ENCODE data around the gene PHYHD1. TPM values are rescaled to one million over a fixed set of nuclear protein-coding genes. Genes with fewer than 3 reads are reported as not detected.

Gene PHYHD1
- total RNA-seq, 2 donors from 2014 or later, result 36.4 to 50.9 TPM

DNA sequence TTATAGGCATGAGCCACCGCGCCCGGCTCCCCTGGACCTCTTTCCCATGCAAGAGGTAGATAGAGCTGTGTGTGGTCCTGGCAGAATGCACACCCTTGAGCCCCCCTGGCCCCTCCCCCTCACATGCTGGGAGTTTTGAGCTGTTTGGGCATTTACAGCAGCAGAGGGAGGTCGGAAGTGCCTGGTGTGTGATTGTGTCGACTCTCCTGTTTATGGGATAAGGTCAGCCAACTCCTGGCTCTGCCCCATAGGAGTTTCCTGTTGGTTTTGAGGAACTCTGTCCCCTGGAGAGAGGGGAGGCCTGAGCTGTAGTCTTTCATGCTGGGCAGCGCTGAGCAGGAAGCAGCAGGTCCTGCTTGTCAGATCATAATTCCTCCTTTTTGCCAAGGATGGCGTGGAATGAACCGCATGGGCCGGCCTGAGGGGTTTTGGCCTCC lies 32.9 kb upstream of the PHYHD1 start:
- peak; percentile 49 for DNase-seq (ENCODE audit: low spot score)
- no peaks in the 10 kb centered on the region for H3K27me3 ChIP-seq (replicated peaks; ENCODE audit: insufficient read depth)
- intact Hi-C loops (cut with DNase I), result no loop called here
- H3K27ac ChIP-seq, result peak overlapping the region; percentile 54 to 67
- no peak for TF ChIP-seq POLR2A (IDR thresholded peaks at IDR 0.05)
- peak; percentile 55 for TF ChIP-seq POLR2AphosphoS5 (IDR thresholded peaks at IDR 0.05)
- WGBS, result 21% methylated on average over 9 of the region's 9 CpGs
- H3K4me3 ChIP-seq, result no peak overlapping the region
- no peaks in the 10 kb centered on the region for H3K36me3 ChIP-seq
- peaks cover 37% of the 10 kb centered on the region for H3K4me1 ChIP-seq (replicated peaks)
- H3K9me3 ChIP-seq, result no peaks in the 10 kb centered on the region

DNA sequence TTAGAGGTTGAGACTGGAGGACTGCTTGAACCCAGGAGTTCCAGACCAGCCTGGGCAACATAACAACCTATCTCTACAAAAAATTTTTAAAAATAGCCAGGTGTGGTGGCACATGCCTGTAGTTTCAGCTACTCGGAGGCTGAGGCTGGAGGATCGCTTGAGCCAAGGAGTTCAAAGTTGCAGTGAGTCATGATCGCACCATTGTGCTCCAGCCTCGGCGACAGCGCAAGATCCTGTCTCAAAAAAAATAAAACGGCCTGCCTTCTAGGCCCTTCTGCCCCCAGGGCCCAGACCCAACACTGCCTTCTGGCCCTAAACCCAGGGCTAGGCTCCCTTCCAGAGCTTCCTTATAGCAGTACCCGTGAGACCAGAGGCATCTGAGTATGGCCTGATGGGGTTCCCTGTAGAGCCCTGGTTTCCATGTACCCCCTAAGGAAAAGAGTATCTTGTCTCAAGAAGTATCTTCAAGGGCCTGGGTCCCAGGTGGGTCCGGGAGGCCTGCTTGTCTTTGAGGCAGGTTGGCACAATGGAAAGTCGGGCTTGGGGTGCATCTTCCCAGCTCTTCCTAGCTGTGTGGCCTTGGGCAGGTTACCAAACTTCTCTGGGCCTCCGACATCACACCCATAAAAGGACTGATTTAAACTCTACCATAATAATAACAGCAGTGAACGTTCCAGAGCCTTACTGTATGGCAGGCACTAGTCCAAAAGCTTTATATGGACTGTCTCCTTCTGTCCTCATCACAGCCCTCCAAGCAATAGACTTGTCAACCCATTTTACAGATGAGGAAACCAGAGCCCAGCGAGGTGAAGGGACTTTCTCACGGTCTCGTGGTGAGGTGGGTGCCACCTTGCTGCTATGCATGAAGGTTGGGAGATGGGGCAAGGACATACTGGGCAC lies 29.2 kb upstream of the PHYHD1 start:
- no peak for TF ChIP-seq POLR2AphosphoS5 (IDR thresholded peaks at IDR 0.05)
- no peak for TF ChIP-seq POLR2A (IDR thresholded peaks at IDR 0.05)
- TF ChIP-seq, protein P1, sequence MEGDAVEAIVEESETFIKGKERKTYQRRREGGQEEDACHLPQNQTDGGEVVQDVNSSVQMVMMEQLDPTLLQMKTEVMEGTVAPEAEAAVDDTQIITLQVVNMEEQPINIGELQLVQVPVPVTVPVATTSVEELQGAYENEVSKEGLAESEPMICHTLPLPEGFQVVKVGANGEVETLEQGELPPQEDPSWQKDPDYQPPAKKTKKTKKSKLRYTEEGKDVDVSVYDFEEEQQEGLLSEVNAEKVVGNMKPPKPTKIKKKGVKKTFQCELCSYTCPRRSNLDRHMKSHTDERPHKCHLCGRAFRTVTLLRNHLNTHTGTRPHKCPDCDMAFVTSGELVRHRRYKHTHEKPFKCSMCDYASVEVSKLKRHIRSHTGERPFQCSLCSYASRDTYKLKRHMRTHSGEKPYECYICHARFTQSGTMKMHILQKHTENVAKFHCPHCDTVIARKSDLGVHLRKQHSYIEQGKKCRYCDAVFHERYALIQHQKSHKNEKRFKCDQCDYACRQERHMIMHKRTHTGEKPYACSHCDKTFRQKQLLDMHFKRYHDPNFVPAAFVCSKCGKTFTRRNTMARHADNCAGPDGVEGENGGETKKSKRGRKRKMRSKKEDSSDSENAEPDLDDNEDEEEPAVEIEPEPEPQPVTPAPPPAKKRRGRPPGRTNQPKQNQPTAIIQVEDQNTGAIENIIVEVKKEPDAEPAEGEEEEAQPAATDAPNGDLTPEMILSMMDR (IDR thresholded peaks at IDR 0.05), result no peak
- H3K36me3 ChIP-seq, result no peaks in the 10 kb centered on the region
- WGBS, result 74% methylated on average over 15 of the region's 15 CpGs
- H3K27ac ChIP-seq, result peak overlapping the region; percentile 89 to 92
- H3K4me3 ChIP-seq, result no peak overlapping the region
- peaks cover 25% of the 10 kb centered on the region for H3K4me1 ChIP-seq (replicated peaks)
- H3K27me3 ChIP-seq (replicated peaks; ENCODE audit: insufficient read depth), result no peaks in the 10 kb centered on the region
- intact Hi-C loops (cut with DNase I), result no loop called here
- no peak for DNase-seq (ENCODE audit: low spot score)
- no peaks in the 10 kb centered on the region for H3K9me3 ChIP-seq

DNA sequence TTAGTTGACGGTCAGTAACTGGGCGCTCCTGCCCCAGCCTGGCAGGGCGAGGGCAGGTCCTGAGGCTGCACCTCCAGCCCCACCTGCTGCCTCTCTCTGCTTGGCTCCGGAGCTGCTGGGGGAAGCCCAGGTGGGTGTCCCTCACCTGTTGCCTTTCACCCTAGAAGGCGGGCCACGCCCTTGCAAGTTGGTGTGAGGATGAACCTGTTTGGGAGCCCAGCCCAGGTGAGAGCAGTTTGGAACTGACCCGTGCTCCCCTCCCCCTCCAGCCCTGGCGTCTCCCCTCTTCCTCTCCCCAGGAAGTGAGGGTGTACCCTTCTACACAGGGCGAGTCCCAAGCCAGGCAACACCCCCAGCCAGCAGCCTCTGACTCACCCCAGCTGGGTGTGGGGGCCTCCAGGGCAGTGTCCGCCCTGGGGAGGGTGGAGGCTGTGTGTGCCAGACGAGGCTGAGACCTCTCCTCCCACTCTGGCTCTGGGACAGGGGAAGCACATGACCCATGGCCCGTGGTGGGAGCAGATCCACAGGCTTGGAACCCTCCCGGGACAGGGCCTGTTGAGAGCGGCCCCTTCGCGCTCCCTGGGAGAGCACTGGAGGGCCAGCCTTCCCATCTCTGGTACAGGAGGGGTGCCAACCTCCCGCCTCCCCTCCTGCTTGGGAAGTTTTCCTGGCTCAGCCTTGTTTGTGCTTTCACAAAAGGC lies 28.4 kb upstream of the PHYHD1 start:
- WGBS, result 16% methylated on average over 6 of the region's 17 CpGs
- Histone ChIP-seq H3K36me3 (no peaks in the 10 kb centered on the region), H3K27ac (peak overlapping the region; percentile 89 to 92), H3K4me1 (replicated peaks) (peaks cover 25% of the 10 kb centered on the region), H3K4me3 (peak overlapping the region in 1 of 2 donors; percentile 4), H3K9me3 (no peaks in the 10 kb centered on the region), H3K27me3 (replicated peaks; ENCODE audit: insufficient read depth) (no peaks in the 10 kb centered on the region)
- peak; percentile 88 for DNase-seq (ENCODE audit: low spot score)
- intact Hi-C loops (cut with DNase I), result no loop called here
- TF ChIP-seq, protein P1 (IDR thresholded peaks at IDR 0.05), result no peak
- TF ChIP-seq POLR2A (IDR thresholded peaks at IDR 0.05), result peak; percentile 69
- TF ChIP-seq POLR2AphosphoS5 (IDR thresholded peaks at IDR 0.05), result peak; percentile 96

DNA sequence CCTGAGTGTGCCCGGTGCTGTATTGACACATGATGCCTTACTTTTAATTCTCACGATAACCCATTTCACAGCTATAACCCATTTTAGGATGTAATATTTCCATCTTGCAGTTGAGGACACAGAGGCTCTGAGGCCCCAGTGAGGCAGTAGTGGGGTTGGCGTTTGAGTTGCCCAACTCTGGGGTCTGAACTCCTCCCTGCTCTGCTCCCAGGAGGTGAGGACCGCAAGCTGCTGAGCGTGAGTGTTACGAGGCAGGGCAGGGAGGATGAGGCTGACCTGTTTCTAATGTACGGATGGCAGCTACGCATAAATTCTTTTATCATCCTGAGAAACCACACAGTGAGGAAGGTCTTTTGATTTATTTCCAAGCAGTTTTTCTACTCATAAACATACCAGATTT lies 27.4 kb upstream of the PHYHD1 start:
- H3K36me3 ChIP-seq, result no peaks in the 10 kb centered on the region
- peak overlapping the region; percentile 89 to 92 for H3K27ac ChIP-seq
- no peak for TF ChIP-seq POLR2A (IDR thresholded peaks at IDR 0.05)
- no peak for TF ChIP-seq POLR2AphosphoS5 (IDR thresholded peaks at IDR 0.05)
- TF ChIP-seq, protein P1 (IDR thresholded peaks at IDR 0.05), result no peak
- H3K9me3 ChIP-seq, result no peaks in the 10 kb centered on the region
- no peak for DNase-seq (ENCODE audit: low spot score)
- H3K4me3 ChIP-seq, result no peak overlapping the region
- peaks cover 19% of the 10 kb centered on the region for H3K4me1 ChIP-seq (replicated peaks)
- H3K27me3 ChIP-seq (replicated peaks; ENCODE audit: insufficient read depth), result no peaks in the 10 kb centered on the region
- WGBS, result 55% methylated on average over 8 of the region's 8 CpGs
- intact Hi-C loops (cut with DNase I), result no loop called here

DNA sequence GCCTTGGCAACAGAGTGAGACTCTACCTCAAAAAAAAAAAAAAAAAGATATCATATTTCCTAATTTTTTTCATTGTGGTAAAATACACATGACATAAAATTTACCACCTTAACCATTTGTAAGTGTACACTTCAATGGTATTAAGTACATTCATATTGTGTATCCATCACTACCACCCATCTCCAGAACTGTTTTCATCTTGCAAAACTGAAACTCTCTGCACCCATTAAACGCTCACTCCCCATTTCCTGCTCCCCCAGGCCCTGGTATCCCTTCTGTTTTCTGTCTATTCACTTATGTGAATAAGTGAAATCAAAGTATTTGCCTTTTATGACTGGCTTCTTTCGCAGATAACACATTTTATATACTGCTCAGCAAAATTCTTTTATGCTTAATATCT lies 26.0 kb upstream of the PHYHD1 start:
- 65% methylated on average over 2 of the region's 2 CpGs for WGBS
- H3K4me1 ChIP-seq (replicated peaks), result peaks cover 18% of the 10 kb centered on the region
- H3K4me3 ChIP-seq, result no peak overlapping the region
- H3K27ac ChIP-seq, result no peak overlapping the region
- no peak for DNase-seq (ENCODE audit: low spot score)
- H3K27me3 ChIP-seq (replicated peaks; ENCODE audit: insufficient read depth), result no peaks in the 10 kb centered on the region
- intact Hi-C loops (cut with DNase I), result no loop called here
- no peaks in the 10 kb centered on the region for H3K9me3 ChIP-seq
- no peaks in the 10 kb centered on the region for H3K36me3 ChIP-seq
- no peak for TF ChIP-seq POLR2AphosphoS5 (IDR thresholded peaks at IDR 0.05)
- TF ChIP-seq, protein P1 (IDR thresholded peaks at IDR 0.05), result no peak
- no peak for TF ChIP-seq POLR2A (IDR thresholded peaks at IDR 0.05)
